HCT116 (cell line): Measurements from ENCODE around the gene RAI1. TPM values are rescaled to one million over a fixed set of nuclear protein-coding genes. Genes with fewer than 3 reads are reported as not detected.
A peak's percentile ranks its signal among the peaks of the same experiment; 100 is the strongest.

Source experiments
- ATAC-seq: fragments of 200-7000 bp; cut with Tn5 transposase; 2 replicates; pipeline ENCODE4 v1.9.1; 2020; ENCODE audit warnings: mild to moderate bottlenecking, moderate library complexity
- BruUV-seq: library from RNA; stranded (reverse); fragments of 400-500 nt; replicated peaks from 2 replicates; lab custom pipeline; 2021; lab: Mats Ljungman, UMichigan
- CTCF ChIA-PET: fragments of 300-600 bp; sonication (Branson Sonifier 250); formaldehyde crosslinking; loops from one replicate; lab custom pipeline; 2021; ENCODE audit warnings: antibody characterized with exemption; lab: Charles Lee
- POLR2A ChIA-PET: fragments of 300-600, 350-600 bp; sonication (Branson Sonifier 250); formaldehyde crosslinking; loops from one replicate; lab custom pipeline; 2021; ENCODE audit warnings: antibody characterized with exemption; lab: Charles Lee
- RAD21 ChIA-PET, 2 experiments: fragments of 300-600 bp; sonication (Branson Sonifier 250); formaldehyde crosslinking; loops; one replicate each; lab custom pipeline; 2023; ENCODE audit warnings: low total read pairs in 2 of 2; ENCODE audit not compliant: uncharacterized antibody in 2 of 2, unreplicated experiment in 2 of 2, low non-redundant PET in 1 of 2; lab: Charles Lee
- DNase-seq: peaks from one replicate; pipeline ENCODE4 v3.0.0-alpha.2; 2010; ENCODE audit warnings: low read depth, low spot score
- H2AFZ ChIP-seq: fragments of 200-600 bp; shearing (Covaris generic), sonication (generic); 2 replicates; pipeline ENCODE4 v1.6.1; 2017; ENCODE audit warnings: low read depth, mixed run types, mixed read lengths, antibody characterized with exemption, low read length; ENCODE audit not compliant: poor library complexity, severe bottlenecking
- H3K27ac ChIP-seq: 2 replicates; pipeline ENCODE4 v1.5.1; 2012; ENCODE audit warnings: low read depth, low read length
- H3K27me3 ChIP-seq: fragments of 200-600 bp; sonication (generic); 2 replicates; pipeline ENCODE4 v1.6.1; 2016; ENCODE audit warnings: mixed run types, low read length, mixed read lengths; ENCODE audit not compliant: insufficient read depth
- H3K36me3 ChIP-seq, 2 experiments: fragments of 200-500 bp in 1 of 2; fragments of 200-600 bp in 1 of 2; sonication (Bioruptor generic) in 1 of 2; sonication (generic) in 1 of 2; 2 replicates each; pipeline versions ENCODE4 v1.5.1 to v1.6.1; 2014 to 2016; ENCODE audit warnings: low read length in 2 of 2, inconsistent platforms in 1 of 2, mixed read lengths in 1 of 2, mixed run types in 1 of 2; ENCODE audit not compliant: insufficient read depth in 2 of 2, control insufficient read depth in 1 of 2
- H3K4me1 ChIP-seq, 2 experiments: fragments of 200-600 bp in 1 of 2; sonication (generic) in 1 of 2; 2 replicates each; pipeline versions ENCODE4 v1.5.1 to v1.6.1; 2012 to 2017; ENCODE audit warnings: low read length in 2 of 2, inconsistent platforms in 1 of 2, mild to moderate bottlenecking in 1 of 2, mixed read lengths in 1 of 2, mixed run types in 1 of 2, moderate library complexity in 1 of 2; ENCODE audit not compliant: insufficient read depth in 2 of 2, control insufficient read depth in 1 of 2
- H3K4me2 ChIP-seq: fragments of 200-600 bp; sonication (generic); 2 replicates; pipeline ENCODE4 v1.6.1; 2017; ENCODE audit warnings: mixed run types, low read length, mixed read lengths
- H3K4me3 ChIP-seq, 2 experiments: fragments of 200-600 bp in 1 of 2; sonication (generic) in 1 of 2; replicated peaks in 1 of 2; 2 replicates each; pipeline ENCODE4 v1.5.1; 2011 to 2016; ENCODE audit warnings: low read length in 2 of 2, control low read depth in 1 of 2, low read depth in 1 of 2, mild to moderate bottlenecking in 1 of 2, mixed read lengths in 1 of 2, mixed run types in 1 of 2
- H3K79me2 ChIP-seq: fragments of 200-600 bp; sonication (generic); 2 replicates; pipeline ENCODE4 v1.6.1; 2017; ENCODE audit warnings: mild to moderate bottlenecking, mixed run types, low read length, moderate library complexity, mixed read lengths; ENCODE audit not compliant: insufficient read depth
- H3K9ac ChIP-seq: fragments of 200-600 bp; sonication (generic); 2 replicates; pipeline ENCODE4 v1.6.1; 2016; ENCODE audit warnings: low read length, mixed read lengths
- H3K9me2 ChIP-seq: fragments of 200-600 bp; sonication (generic), shearing (Covaris generic); 2 replicates; pipeline ENCODE4 v1.6.1; 2017; ENCODE audit warnings: mixed run types, mild to moderate bottlenecking, moderate library complexity; ENCODE audit not compliant: insufficient read depth
- H3K9me3 ChIP-seq, 2 experiments: fragments of 200-500 bp in 1 of 2; fragments of 200-600 bp in 1 of 2; sonication (Bioruptor generic) in 1 of 2; sonication (generic) in 1 of 2; 2 replicates each; pipeline ENCODE4 v1.6.1; 2014 to 2017; ENCODE audit warnings: low read length in 2 of 2, mixed read lengths in 2 of 2, inconsistent platforms in 1 of 2, low read depth in 1 of 2, mild to moderate bottlenecking in 1 of 2, mixed run types in 1 of 2, moderate library complexity in 1 of 2; ENCODE audit not compliant: control insufficient read depth in 1 of 2, insufficient read depth in 1 of 2
- H4K20me1 ChIP-seq: fragments of 200-600 bp; sonication (generic), shearing (Covaris generic); 2 replicates; pipeline ENCODE4 v1.6.1; 2017; ENCODE audit warnings: mixed run types, mild to moderate bottlenecking, moderate library complexity; ENCODE audit not compliant: insufficient read depth
- ELF1 ChIP-seq: IDR thresholded peaks from 2 replicates; pipeline ENCODE4 v1.6.1; 2012; ENCODE audit warnings: low read depth, borderline replicate concordance
- SIN3A ChIP-seq: IDR thresholded peaks from 2 replicates; pipeline ENCODE4 v1.6.1; 2012; ENCODE audit warnings: low read depth
- ZBTB33 ChIP-seq: IDR thresholded peaks from 2 replicates; pipeline ENCODE4 v1.6.1; 2011; ENCODE audit warnings: mild to moderate bottlenecking, low read length, moderate library complexity; ENCODE audit not compliant: insufficient replicate concordance; ENCODE audit errors: extremely low read depth
- ZFX ChIP-seq: fragments of 450-650 bp; IDR thresholded peaks from 2 replicates; pipeline ENCODE4 v1.6.1; 2017
- intact Hi-C: fragments of 100-400 bp; cut with micrococcal nuclease; formaldehyde crosslinking; loops from 2 replicates; pipeline ENCODE4 v1.10.0; 2022
- total RNA-seq: library from RNA; stranded (reverse); gene quantifications from one replicate; pipeline ENCODE4 v1.2.1, GENCODE V29; 2021; ENCODE audit not compliant: unreplicated experiment

Gene RAI1
- total RNA-seq, 1 experiment from 2014 or later, result 38.5 TPM

- Histone ChIP-seq H2AFZ (no peak overlapping the region), H4K20me1 (no peaks in the 10 kb centered on the region; the same call in 1 of the 2 replicates), H3K27ac (peak overlapping the region; percentile 98), H3K4me1 (peaks cover 90 to 95% of the 10 kb centered on the region in 2 experiments), H3K79me2 (peaks cover 96% of the 10 kb centered on the region), H3K36me3 (peaks cover 0 to 24% of the 10 kb centered on the region in 2 experiments; a peak in 3 of 4 replicates), H3K9me2 (no peaks in the 10 kb centered on the region), H3K9me3 (no peaks in the 10 kb centered on the region), H3K4me3 (peak overlapping the region; percentile 19 to 48), H3K4me2 (peak overlapping the region; percentile 83), H3K9ac (peak overlapping the region; percentile 70), H3K27me3 (no peaks in the 10 kb centered on the region)
- DNase-seq (no peak), ATAC-seq (0 out of 2 replicates have a peak, but pooled peaks have one; percentile 6)
- TSS peak; percentile 81 for BruUV-seq
- intact Hi-C loops, result no loop called here
- ChIA-PET RAD21 (interaction anchor here in 1 of 2 experiments (1.0 kb wide), 1 partner anchor 12 kb away, joined by 3 read pairs; no protein-coding TSS in a partner anchor), POLR2A (interaction anchor here (6.1 kb wide), 1 partner anchor 13 kb away, joined by 112 read pairs; the partner anchor contains the start of gene SREBF1), CTCF (interaction anchor here (0.8 kb wide), 1 partner anchor 12 kb away, joined by 4 read pairs; the partner anchor contains the start of gene SREBF1)
- TF ChIP-seq ZFX (peak; percentile 48; the same call in 1 of the 2 replicates), ELF1 (no peak), ZBTB33 (no peak), SIN3A (no peak)
Measured at GRCh38 chr17:17824119-17824782, 143.0 kb downstream of the RAI1 start.
